Dendritic cell treated with granulocyte-macrophage colony-stimulating factor and Interleukin-4, amounts not matched to agents 40 ng/mL and 50 ng/mL, for 4 days (primary cell): Measurements from ENCODE around the gene ALDH1B1.
"Not testable (repeated sequence)": the region's sequence is repeated elsewhere in the genome, so short reads cannot be mapped to it uniquely, and the experiment has no call there.

Source experiments
- H3K27ac Mint-ChIP-seq: one replicate; pipeline ENCODE4 v1.8.0; 2022; ENCODE audit warnings: mild to moderate bottlenecking, mixed read lengths
- H3K27me3 Mint-ChIP-seq: one replicate; pipeline ENCODE4 v1.8.0; 2022; ENCODE audit warnings: mild to moderate bottlenecking, mixed read lengths
- H3K36me3 Mint-ChIP-seq: one replicate; pipeline ENCODE4 v1.8.0; 2022; ENCODE audit warnings: low read depth, mixed read lengths
- H3K4me1 Mint-ChIP-seq: one replicate; pipeline ENCODE4 v1.8.0; 2022; ENCODE audit warnings: low read depth, mixed read lengths
- H3K4me3 Mint-ChIP-seq: one replicate; pipeline ENCODE4 v1.8.0; 2022; ENCODE audit warnings: mild to moderate bottlenecking, moderate library complexity, mixed read lengths
- H3K9me3 Mint-ChIP-seq: one replicate; pipeline ENCODE4 v1.8.0; 2022; ENCODE audit warnings: mixed read lengths
- intact Hi-C: fragments of 100-400 bp; cut with micrococcal nuclease; formaldehyde crosslinking; loops from one replicate; pipeline ENCODE4 v1.15.0; 2022

ALDH1B1 gene

GRCh38 chr9:38372762-38373619 is 19.5 kb upstream of the ALDH1B1 start:
- no peak overlapping the region for H3K27ac Mint-ChIP-seq
- H3K4me3 Mint-ChIP-seq = no peak overlapping the region
- intact Hi-C loops = no loop called here
- H3K4me1 Mint-ChIP-seq = no peaks in the 10 kb centered on the region
- H3K9me3 Mint-ChIP-seq = no peaks in the 10 kb centered on the region
- peaks cover 10% of the 10 kb centered on the region for H3K27me3 Mint-ChIP-seq
- no peaks in the 10 kb centered on the region for H3K36me3 Mint-ChIP-seq

GRCh38 chr9:38373679-38374078 is 18.8 kb upstream of the ALDH1B1 start:
- peaks cover 10% of the 10 kb centered on the region for H3K27me3 Mint-ChIP-seq
- no peak overlapping the region for H3K4me3 Mint-ChIP-seq
- H3K9me3 Mint-ChIP-seq = no peaks in the 10 kb centered on the region
- no peak overlapping the region for H3K27ac Mint-ChIP-seq
- H3K36me3 Mint-ChIP-seq = no peaks in the 10 kb centered on the region
- intact Hi-C loops = no loop called here
- no peaks in the 10 kb centered on the region for H3K4me1 Mint-ChIP-seq

- H3K4me1 Mint-ChIP-seq = no peaks in the 10 kb centered on the region
- no peak overlapping the region for H3K27ac Mint-ChIP-seq
- no peak overlapping the region for H3K4me3 Mint-ChIP-seq
- intact Hi-C loops = no loop called here
- H3K36me3 Mint-ChIP-seq = no peaks in the 10 kb centered on the region
- H3K9me3 Mint-ChIP-seq = no peaks in the 10 kb centered on the region
- H3K27me3 Mint-ChIP-seq = peaks cover 10% of the 10 kb centered on the region
These were observed 17.5 kb upstream of the ALDH1B1 start for GRCh38 chr9:38374847-38375571.

- H3K27ac Mint-ChIP-seq = no peak overlapping the region
- H3K36me3 Mint-ChIP-seq = no peaks in the 10 kb centered on the region
- H3K9me3 Mint-ChIP-seq = no peaks in the 10 kb centered on the region
- H3K27me3 Mint-ChIP-seq = peaks cover 10% of the 10 kb centered on the region
- no peaks in the 10 kb centered on the region for H3K4me1 Mint-ChIP-seq
- intact Hi-C loops = no loop called here
- H3K4me3 Mint-ChIP-seq = no peak overlapping the region
These were observed 16.9 kb upstream of the ALDH1B1 start for GRCh38 chr9:38375572-38375963.

GRCh38 chr9:38376021-38376670 is 16.4 kb upstream of the ALDH1B1 start:
- no peak overlapping the region for H3K4me3 Mint-ChIP-seq
- H3K36me3 Mint-ChIP-seq = no peaks in the 10 kb centered on the region
- no peaks in the 10 kb centered on the region for H3K4me1 Mint-ChIP-seq
- H3K9me3 Mint-ChIP-seq = no peaks in the 10 kb centered on the region
- intact Hi-C loops = no loop called here
- no peak overlapping the region for H3K27ac Mint-ChIP-seq
- H3K27me3 Mint-ChIP-seq = peaks cover 10% of the 10 kb centered on the region

- intact Hi-C loops, H3K4me1 Mint-ChIP-seq, H3K27me3 Mint-ChIP-seq, H3K27ac Mint-ChIP-seq, H3K4me3 Mint-ChIP-seq, H3K36me3 Mint-ChIP-seq, H3K9me3 Mint-ChIP-seq: not testable (repeated sequence)
These were observed 15.0 kb upstream of the ALDH1B1 start for GRCh38 chr9:38377336-38378083.

- Mint-ChIP-seq H3K9me3 (peaks cover 8% of the 10 kb centered on the region), H3K36me3 (no peaks in the 10 kb centered on the region), H3K4me3 (no peak overlapping the region), H3K4me1 (no peaks in the 10 kb centered on the region), H3K27me3 (peaks cover 7% of the 10 kb centered on the region), H3K27ac (no peak overlapping the region)
- intact Hi-C loops = no loop called here
These were observed 12.2 kb upstream of the ALDH1B1 start for GRCh38 chr9:38380230-38380871.

- Mint-ChIP-seq H3K27ac (no peak overlapping the region), H3K9me3 (peaks cover 8% of the 10 kb centered on the region), H3K36me3 (no peaks in the 10 kb centered on the region), H3K4me3 (no peak overlapping the region), H3K4me1 (no peaks in the 10 kb centered on the region), H3K27me3 (peaks cover 6% of the 10 kb centered on the region)
- intact Hi-C loops = no loop called here
These were observed 11.5 kb upstream of the ALDH1B1 start for GRCh38 chr9:38380872-38381534.

GRCh38 chr9:38382141-38382540 is 10.4 kb upstream of the ALDH1B1 start:
- Mint-ChIP-seq H3K4me1 (no peaks in the 10 kb centered on the region), H3K4me3 (no peak overlapping the region), H3K36me3 (no peaks in the 10 kb centered on the region), H3K27me3 (peaks cover 4% of the 10 kb centered on the region), H3K27ac (no peak overlapping the region), H3K9me3 (peaks cover 8% of the 10 kb centered on the region)
- intact Hi-C loops = no loop called here

- Mint-ChIP-seq H3K4me1 (peaks cover 4% of the 10 kb centered on the region), H3K4me3 (no peak overlapping the region), H3K36me3 (no peaks in the 10 kb centered on the region), H3K27me3 (peaks cover 7% of the 10 kb centered on the region), H3K9me3 (peaks cover 8% of the 10 kb centered on the region), H3K27ac (no peak overlapping the region)
- intact Hi-C loops = no loop called here
These were observed 7.3 kb upstream of the ALDH1B1 start for GRCh38 chr9:38384990-38385848.

GRCh38 chr9:38385896-38386295 is 6.6 kb upstream of the ALDH1B1 start:
- peaks cover 10% of the 10 kb centered on the region for H3K4me1 Mint-ChIP-seq

GRCh38 chr9:38386319-38386895 is 6.1 kb upstream of the ALDH1B1 start:
- Mint-ChIP-seq H3K9me3 (peaks cover 8% of the 10 kb centered on the region), H3K4me3 (no peak overlapping the region), H3K36me3 (no peaks in the 10 kb centered on the region), H3K4me1 (peaks cover 14% of the 10 kb centered on the region), H3K27me3 (peaks cover 15% of the 10 kb centered on the region), H3K27ac (no peak overlapping the region)
- intact Hi-C loops = no loop called here

More at GRCh38 chr9:38385896-38386295, 6.6 kb upstream of the ALDH1B1 start:
- peaks cover 8% of the 10 kb centered on the region for H3K9me3 Mint-ChIP-seq
- no peaks in the 10 kb centered on the region for H3K36me3 Mint-ChIP-seq
- H3K4me3 Mint-ChIP-seq = no peak overlapping the region
- H3K27me3 Mint-ChIP-seq = peaks cover 10% of the 10 kb centered on the region
- no peak overlapping the region for H3K27ac Mint-ChIP-seq
- intact Hi-C loops = no loop called here
